Measurements from ENCODE around the gene NEU4. TPM values are rescaled to one million over a fixed set of nuclear protein-coding genes. Genes with fewer than 3 reads are reported as not detected.

NEU4 gene
- total and polyA plus RNA-seq, 9 of the 15 experiments (the other 6 are each of a cell fraction or from before 2014, with no cell fraction given): 0.01 to 0.40 TPM; not detected in 7

- WGBS (ENCODE audit: insufficient coverage, low coverage, missing lambda C conversion rate): 57% methylated on average over 15 of the region's 18 CpGs
- Histone ChIP-seq H4K20me1 (replicated peaks; ENCODE audit: control insufficient read depth, insufficient read depth, low read length) (no peaks in the 10 kb centered on the region), H3K4me3 (no peak overlapping the region), H2AFZ (ENCODE audit: low read depth, low read length) (no peak overlapping the region), H3K9me3 (replicated peaks; ENCODE audit: control insufficient read depth, insufficient read depth, low read depth, low read length) (no peaks in the 10 kb centered on the region), H3K36me3 (ENCODE audit: control insufficient read depth, insufficient read depth, low read length) (no peaks in the 10 kb centered on the region), H3K79me2 (ENCODE audit: control insufficient read depth, insufficient read depth, low read length) (no peaks in the 10 kb centered on the region), H3K27ac (ENCODE audit: extremely low read depth, low read depth, low read length) (no peak overlapping the region), H3K4me1 (replicated peaks in 1 of 2; ENCODE audit: control insufficient read depth in 2 of 2, insufficient read depth in 2 of 2, low read length in 2 of 2) (peaks cover 0 to 75% of the 10 kb centered on the region in 2 experiments; a peak in 4 of 5 replicates), H3K27me3 (ENCODE audit: control insufficient read depth in 2 of 2, insufficient read depth in 2 of 2, low read length in 2 of 2) (no peaks in the 10 kb centered on the region), H3K9me1 (ENCODE audit: control insufficient read depth, insufficient read depth, low read length) (no peaks in the 10 kb centered on the region), H3K4me2 (ENCODE audit: insufficient read depth, low read length) (no peak overlapping the region), H3K9ac (ENCODE audit: insufficient read depth in 1 of 2, low read depth in 2 of 2, low read length in 2 of 2) (no peak overlapping the region; a peak in 1 of 4 replicates)
- TF ChIP-seq ZFP36 (IDR thresholded peaks at IDR 0.05; ENCODE audit: low read depth, low read length, partially characterized antibody) (peak; percentile 93), SIN3A (IDR thresholded peaks at IDR 0.05; ENCODE audit: borderline replicate concordance in 2 of 2, control insufficient read depth in 1 of 2, low read depth in 2 of 2, low read length in 2 of 2) (no peak)
- FAIRE-seq (no peak), DNase-seq (ENCODE audit: extremely low read depth in 1 of 4, low spot score in 3 of 4) (no peak), ATAC-seq (no peak)
- intact Hi-C loops (cut with micrococcal nuclease) (no loop called here), in situ Hi-C loops (cut with MboI) (loop anchor here (5.0 kb wide), 1 partner anchor 108 kb away; no protein-coding TSS in a partner anchor)
- ChIA-PET CTCF (ENCODE audit: low intra/inter-chr PET ratio) (no interaction called here), POLR2A (interaction anchor here (1.1 to 1.5 kb wide), 2 partner anchors 11 to 13 kb away, joined by 4 read pairs; no protein-coding TSS in a partner anchor)
- BruUV-seq (replicated peaks): no TSS peak
Observed at GRCh38 chr2:241855245-241855887, 46.4 kb downstream of the NEU4 start.

GRCh38 chr2:241855888-241856422 is 47.0 kb downstream of the NEU4 start:
- WGBS (ENCODE audit: insufficient coverage, low coverage, missing lambda C conversion rate): 64% methylated on average over 16 of the region's 20 CpGs
- no peak overlapping the region for H2AFZ ChIP-seq (ENCODE audit: low read depth, low read length)
- no peak overlapping the region for H3K4me2 ChIP-seq (ENCODE audit: insufficient read depth, low read length)
- peak overlapping the region in 1 of 2 experiments; percentile 45; a peak in 1 of 4 replicates for H3K9ac ChIP-seq (ENCODE audit: insufficient read depth in 1 of 2, low read depth in 2 of 2, low read length in 2 of 2)
- no peak for FAIRE-seq
- POLR2A ChIA-PET: interaction anchor here (1.5 kb wide), 1 partner anchor 12 kb away, joined by 4 read pairs; no protein-coding TSS in a partner anchor
- no peaks in the 10 kb centered on the region for H3K36me3 ChIP-seq (ENCODE audit: control insufficient read depth, insufficient read depth, low read length)
- DNase-seq (ENCODE audit: extremely low read depth in 1 of 4, low spot score in 3 of 4): no peak
- intact Hi-C loops (cut with micrococcal nuclease) (no loop called here), in situ Hi-C loops (cut with MboI) (loop anchor here (5.0 kb wide), 1 partner anchor 109 kb away; no protein-coding TSS in a partner anchor)
- ATAC-seq: no peak
- H3K4me3 ChIP-seq: no peak overlapping the region
- no peaks in the 10 kb centered on the region for H3K79me2 ChIP-seq (ENCODE audit: control insufficient read depth, insufficient read depth, low read length)
- H3K9me1 ChIP-seq (ENCODE audit: control insufficient read depth, insufficient read depth, low read length): no peaks in the 10 kb centered on the region
- peaks cover 0 to 74% of the 10 kb centered on the region in 2 experiments; a peak in 4 of 5 replicates for H3K4me1 ChIP-seq (replicated peaks in 1 of 2; ENCODE audit: control insufficient read depth in 2 of 2, insufficient read depth in 2 of 2, low read length in 2 of 2)
- H3K9me3 ChIP-seq (replicated peaks; ENCODE audit: control insufficient read depth, insufficient read depth, low read depth, low read length): no peaks in the 10 kb centered on the region
- CTCF ChIA-PET (ENCODE audit: low intra/inter-chr PET ratio): no interaction called here
- no peak overlapping the region for H3K27ac ChIP-seq (ENCODE audit: extremely low read depth, low read depth, low read length)
- no peaks in the 10 kb centered on the region for H3K27me3 ChIP-seq (ENCODE audit: control insufficient read depth in 2 of 2, insufficient read depth in 2 of 2, low read length in 2 of 2)
- BruUV-seq (replicated peaks): no TSS peak
- H4K20me1 ChIP-seq (replicated peaks; ENCODE audit: control insufficient read depth, insufficient read depth, low read length): no peaks in the 10 kb centered on the region
- no peak for TF ChIP-seq ID3 (CRISPR knock-in tag; IDR thresholded peaks at IDR 0.05)
- TF ChIP-seq ID3 (tag; IDR thresholded peaks at IDR 0.05): no peak
- TF ChIP-seq ZNF316 (IDR thresholded peaks at IDR 0.05): no peak
- no peak for TF ChIP-seq ZNF277 (CRISPR knock-in tag; IDR thresholded peaks at IDR 0.05; ENCODE audit: borderline replicate concordance)

Data from K562 (cell line).